ENCODE data around the gene RAB5IF. TPM values are rescaled to one million over a fixed set of nuclear protein-coding genes. Genes with fewer than 3 reads are reported as not detected.
"Not testable (repeated sequence)": the region's sequence is repeated elsewhere in the genome, so short reads cannot be mapped to it uniquely, and the experiment has no call there.

RAB5IF gene
- total RNA-seq, 2 experiments from 2014 or later = 113 to 114 TPM

GRCh38 chr20:36632487-36633284, 27.1 kb downstream of the RAB5IF start:
- H3K36me3 Mint-ChIP-seq = peaks cover 44% of the 10 kb centered on the region
- no peak for DNase-seq

DNA sequence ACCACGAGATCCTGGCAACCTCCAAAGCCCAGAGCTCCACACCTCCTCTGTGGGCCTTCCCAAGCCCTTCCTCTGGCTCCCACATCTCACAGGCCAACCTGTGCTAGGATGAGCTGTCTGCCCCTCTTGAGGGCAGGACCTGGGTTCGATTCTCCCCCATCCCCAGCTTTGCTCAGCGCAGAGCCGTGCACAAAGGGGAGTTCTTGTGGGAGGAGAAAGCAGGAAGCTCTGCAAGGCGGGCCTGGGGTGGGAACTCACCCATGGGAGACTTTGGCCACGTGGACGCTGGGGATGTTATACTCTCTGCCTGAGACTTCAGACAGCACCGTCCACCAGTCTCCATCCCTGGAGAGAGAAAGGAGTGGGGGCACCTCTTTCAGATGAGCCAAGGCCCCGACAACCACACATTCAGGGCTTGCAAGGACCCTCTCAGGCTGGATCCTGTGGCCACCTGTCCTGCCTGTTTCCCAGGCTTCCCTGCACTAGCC, 27.8 kb downstream of the RAB5IF start:
- no peaks in the 10 kb centered on the region for H3K27me3 Mint-ChIP-seq
- H3K36me3 Mint-ChIP-seq = peaks cover 40% of the 10 kb centered on the region
- H3K27ac Mint-ChIP-seq = peak overlapping the region; percentile 28
- peaks cover 29% of the 10 kb centered on the region for H3K4me1 Mint-ChIP-seq (ENCODE audit: low read depth)
- ChIA-PET CTCF (interaction anchor here (0.6 to 1.0 kb wide), 2 partner anchors 27 to 263 kb away, joined by 3 read pairs; partner anchors contain the start of gene RAB5IF), POLR2A (no interaction called here)
- no peak overlapping the region for H3K4me3 Mint-ChIP-seq
- DNase-seq = no peak
- H3K9me3 Mint-ChIP-seq = no peaks in the 10 kb centered on the region
- intact Hi-C loops (cut with micrococcal nuclease) = no loop called here

More at GRCh38 chr20:36632487-36633284, 27.1 kb downstream of the RAB5IF start:
- CTCF ChIA-PET = interaction anchor here (0.6 to 1.0 kb wide), 2 partner anchors 27 to 262 kb away, joined by 3 read pairs; partner anchors contain the start of gene RAB5IF
- intact Hi-C loops (cut with micrococcal nuclease) = no loop called here
- peaks cover 33% of the 10 kb centered on the region for H3K4me1 Mint-ChIP-seq (ENCODE audit: low read depth)
- H3K9me3 Mint-ChIP-seq = no peaks in the 10 kb centered on the region
- H3K27me3 Mint-ChIP-seq = no peaks in the 10 kb centered on the region
- peak overlapping the region; percentile 52 for H3K27ac Mint-ChIP-seq
- H3K4me3 Mint-ChIP-seq = no peak overlapping the region
- POLR2A ChIA-PET = interaction anchor here (1.5 kb wide), 1 partner anchor 14 kb away, joined by 5 read pairs; the partner anchor contains the start of gene SLA2

GRCh38 chr20:36634342-36634741, 28.8 kb downstream of the RAB5IF start:
- ChIA-PET CTCF (no interaction called here), POLR2A (no interaction called here)
- no peak for DNase-seq
- H3K27me3 Mint-ChIP-seq = no peaks in the 10 kb centered on the region
- peaks cover 26% of the 10 kb centered on the region for H3K4me1 Mint-ChIP-seq (ENCODE audit: low read depth)
- H3K4me3 Mint-ChIP-seq = no peak overlapping the region
- peaks cover 42% of the 10 kb centered on the region for H3K36me3 Mint-ChIP-seq
- intact Hi-C loops (cut with micrococcal nuclease) = no loop called here
- no peaks in the 10 kb centered on the region for H3K9me3 Mint-ChIP-seq
- H3K27ac Mint-ChIP-seq = peak overlapping the region; percentile 24

DNA sequence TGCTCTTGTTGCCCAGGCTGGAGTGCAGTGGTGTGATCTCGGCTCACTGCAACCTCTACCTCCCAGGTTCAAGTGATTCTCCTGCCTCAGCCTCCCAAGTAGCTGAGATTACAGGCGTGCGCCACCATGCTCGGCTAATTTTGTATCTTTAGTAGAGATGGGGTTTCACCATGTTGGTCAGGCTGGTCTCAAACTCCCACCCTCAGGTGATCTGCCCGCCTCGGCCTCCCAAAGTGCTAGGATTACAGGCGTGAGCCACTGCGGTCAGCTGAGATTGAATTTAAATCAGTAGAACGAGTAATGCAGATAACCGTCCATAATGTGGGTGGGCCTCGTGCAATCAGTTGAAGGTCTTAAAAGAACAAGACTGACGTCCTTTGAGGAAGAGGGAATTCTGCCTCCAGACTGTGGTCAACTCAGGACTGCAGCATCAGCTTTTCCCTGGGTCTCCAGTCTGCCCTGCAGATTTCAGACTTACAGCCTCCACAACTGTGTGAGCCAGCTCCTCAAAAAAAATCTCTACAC, 33.4 kb downstream of the RAB5IF start:
- intact Hi-C loops (cut with micrococcal nuclease); CTCF ChIA-PET; H3K27me3 Mint-ChIP-seq; H3K4me3 Mint-ChIP-seq; POLR2A ChIA-PET; H3K9me3 Mint-ChIP-seq; H3K27ac Mint-ChIP-seq; DNase-seq: not testable (repeated sequence)
- Mint-ChIP-seq H3K36me3 (peaks cover 34% of the 10 kb centered on the region), H3K4me1 (ENCODE audit: low read depth) (peaks cover 29% of the 10 kb centered on the region)

DNA sequence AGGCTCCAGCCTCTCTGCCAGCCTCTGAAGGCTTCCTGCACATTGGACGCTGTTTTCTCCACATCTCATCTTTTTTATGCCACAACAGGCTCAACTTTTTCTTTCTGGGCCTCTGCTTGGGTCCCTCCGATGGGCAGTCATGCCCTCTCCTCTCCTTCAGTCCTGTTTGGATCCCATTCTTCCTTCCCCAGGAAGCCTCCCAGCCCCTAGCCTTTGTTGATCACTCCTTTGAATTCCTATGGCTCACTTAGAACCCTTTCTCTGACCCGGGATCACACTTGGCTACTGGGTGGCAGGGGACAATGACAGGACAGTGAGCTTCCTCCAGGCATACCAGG, 35.9 kb downstream of the RAB5IF start:
- Mint-ChIP-seq H3K4me1 (ENCODE audit: low read depth) (peaks cover 41% of the 10 kb centered on the region), H3K9me3 (no peaks in the 10 kb centered on the region), H3K4me3 (no peak overlapping the region), H3K27ac (peak overlapping the region; percentile 100), H3K36me3 (peaks cover 38% of the 10 kb centered on the region), H3K27me3 (no peaks in the 10 kb centered on the region)
- intact Hi-C loops (cut with micrococcal nuclease) = loop anchor here (5.0 kb wide), 2 partner anchors 91 to 131 kb away; partner anchors contain the start of gene DSN1
- ChIA-PET POLR2A (interaction anchor here (0.5 kb wide), 1 partner anchor 1491 kb away, joined by 3 read pairs; no protein-coding TSS in a partner anchor), CTCF (interaction anchor here (1.4 kb wide), 1 partner anchor 17 kb away, joined by 3 read pairs; no protein-coding TSS in a partner anchor)
- DNase-seq = no peak

GRCh38 chr20:36642136-36642535, 36.6 kb downstream of the RAB5IF start:
- CTCF ChIA-PET = interaction anchor here (1.4 kb wide), 1 partner anchor 16 kb away, joined by 3 read pairs; no protein-coding TSS in a partner anchor
- intact Hi-C loops (cut with micrococcal nuclease) = loop anchor here (5.0 kb wide), 2 partner anchors 90 to 130 kb away; partner anchors contain the start of gene DSN1
- Mint-ChIP-seq H3K36me3 (peaks cover 35% of the 10 kb centered on the region), H3K27ac (peak overlapping the region; percentile 100), H3K4me3 (no peak overlapping the region), H3K27me3 (no peaks in the 10 kb centered on the region), H3K9me3 (no peaks in the 10 kb centered on the region), H3K4me1 (ENCODE audit: low read depth) (peaks cover 46% of the 10 kb centered on the region)
- DNase-seq = peak; percentile 15
- POLR2A ChIA-PET = interaction anchor here (0.5 to 3.0 kb wide), 3 partner anchors 37 to 1492 kb away, joined by 3 to 12 read pairs (median 3); partner anchors contain the start of genes DSN1 and RAB5IF

DNA sequence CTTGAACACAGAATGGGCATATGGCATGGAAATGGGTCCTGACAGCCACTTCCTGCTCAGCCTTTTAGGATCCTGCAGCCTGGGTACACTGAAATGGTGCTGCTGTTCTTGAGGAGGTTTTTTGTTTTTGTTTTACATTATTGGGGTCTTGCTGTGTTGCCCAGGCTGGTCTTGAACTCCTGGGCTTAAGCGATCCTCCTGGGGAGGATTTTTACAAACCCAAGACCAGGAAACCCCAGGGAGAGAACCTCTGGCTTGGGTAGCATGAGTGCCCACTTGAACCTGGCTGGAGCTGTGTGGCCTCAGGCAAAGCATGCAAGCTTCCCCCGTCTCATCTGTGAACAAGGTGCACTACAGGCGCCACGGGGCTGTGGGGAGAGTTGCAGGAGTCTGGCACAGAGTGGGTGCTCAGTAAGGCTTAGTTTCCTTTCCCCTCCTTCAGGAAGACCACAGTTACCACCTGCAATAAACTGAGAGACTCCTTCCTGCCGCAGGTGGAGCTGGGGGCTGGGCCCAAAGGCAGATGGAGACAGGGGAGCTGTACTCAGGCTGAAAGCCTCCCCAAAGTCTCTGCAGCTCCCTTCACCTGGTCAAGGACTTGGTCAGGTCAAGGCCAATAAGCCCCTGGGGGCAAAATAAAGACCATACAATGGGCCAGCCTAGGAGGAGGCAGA, 38.6 kb downstream of the RAB5IF start:
- intact Hi-C loops (cut with micrococcal nuclease) = loop anchor here (1.0 to 5.0 kb wide), 6 partner anchors 13 to 128 kb away; partner anchors contain the start of genes DSN1, NDRG3 and TGIF2
- peak; percentile 78 for DNase-seq
- H3K9me3 Mint-ChIP-seq = no peaks in the 10 kb centered on the region
- peak overlapping the region; percentile 97 for H3K4me3 Mint-ChIP-seq
- H3K36me3 Mint-ChIP-seq = peaks cover 29% of the 10 kb centered on the region
- peaks cover 47% of the 10 kb centered on the region for H3K4me1 Mint-ChIP-seq (ENCODE audit: low read depth)
- H3K27me3 Mint-ChIP-seq = no peaks in the 10 kb centered on the region
- POLR2A ChIA-PET = interaction anchor here (0.6 to 3.0 kb wide), 10 partner anchors 11 to 191 kb away, joined by 3 to 15 read pairs (median 4); partner anchors contain the start of genes DSN1, RAB5IF and TGIF2
- CTCF ChIA-PET = interaction anchor here (0.6 to 3.6 kb wide), 7 partner anchors 15 to 111 kb away, joined by 3 to 17 read pairs (median 3); partner anchors contain the start of gene RAB5IF
- peak overlapping the region; percentile 100 for H3K27ac Mint-ChIP-seq

GRCh38 chr20:36644706-36645095, 39.1 kb downstream of the RAB5IF start:
- peaks cover 27% of the 10 kb centered on the region for H3K36me3 Mint-ChIP-seq

DNA sequence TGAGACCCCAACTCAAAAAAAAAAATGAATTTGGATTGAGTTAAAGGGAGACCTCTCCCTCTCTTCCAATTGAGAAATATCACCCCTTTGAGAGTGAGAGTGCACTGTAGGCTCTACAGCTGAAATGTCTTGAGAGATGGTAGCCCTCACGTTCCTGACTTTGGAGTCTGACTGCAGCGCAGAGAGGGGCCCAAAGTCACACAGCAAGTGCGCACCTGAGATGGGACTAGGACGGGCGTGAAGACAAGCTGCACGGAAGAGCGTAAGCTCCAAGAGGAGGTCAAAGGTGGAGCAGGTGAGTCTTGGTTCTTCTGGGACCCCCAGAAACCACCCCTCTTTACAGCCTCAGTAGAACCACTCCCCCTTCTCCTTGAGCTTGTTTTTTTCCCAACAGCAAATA, 39.8 kb downstream of the RAB5IF start:
- Mint-ChIP-seq H3K36me3 (peaks cover 25% of the 10 kb centered on the region), H3K4me1 (ENCODE audit: low read depth) (peaks cover 47% of the 10 kb centered on the region), H3K9me3 (no peaks in the 10 kb centered on the region), H3K4me3 (peak overlapping the region; percentile 97), H3K27me3 (no peaks in the 10 kb centered on the region), H3K27ac (peak overlapping the region; percentile 100)
- no peak for DNase-seq
- CTCF ChIA-PET = interaction anchor here (0.8 to 3.6 kb wide), 12 partner anchors 16 to 691 kb away, joined by 3 to 17 read pairs (median 4); partner anchors contain the start of genes DSN1, RAB5IF and SCAND1
- intact Hi-C loops (cut with micrococcal nuclease) = loop anchor here (2.0 kb wide), 3 partner anchors 15 to 101 kb away; partner anchors contain the start of gene NDRG3
- POLR2A ChIA-PET = interaction anchor here (0.6 to 2.5 kb wide), 9 partner anchors 10 to 291 kb away, joined by 3 to 15 read pairs (median 4); partner anchors contain the start of genes DSN1, RAB5IF and TGIF2

More at GRCh38 chr20:36644706-36645095, 39.1 kb downstream of the RAB5IF start:
- intact Hi-C loops (cut with micrococcal nuclease) = loop anchor here (1.0 to 5.0 kb wide), 6 partner anchors 14 to 128 kb away; partner anchors contain the start of genes DSN1, NDRG3 and TGIF2
- H3K27ac Mint-ChIP-seq = peak overlapping the region; percentile 100
- ChIA-PET CTCF (interaction anchor here (0.6 to 3.6 kb wide), 8 partner anchors 15 to 219 kb away, joined by 3 to 17 read pairs (median 3); partner anchors contain the start of gene RAB5IF), POLR2A (interaction anchor here (0.6 to 3.0 kb wide), 9 partner anchors 11 to 191 kb away, joined by 3 to 15 read pairs (median 4); partner anchors contain the start of genes DSN1, RAB5IF and TGIF2)
- peak overlapping the region; percentile 97 for H3K4me3 Mint-ChIP-seq
- H3K9me3 Mint-ChIP-seq = no peaks in the 10 kb centered on the region
- peaks cover 47% of the 10 kb centered on the region for H3K4me1 Mint-ChIP-seq (ENCODE audit: low read depth)
- no peaks in the 10 kb centered on the region for H3K27me3 Mint-ChIP-seq
- peak; percentile 78 for DNase-seq

- no peaks in the 10 kb centered on the region for H3K27me3 Mint-ChIP-seq
- H3K27ac Mint-ChIP-seq = peak within 1 kb of the TSS; percentile 100
- peak within 1 kb of the TSS; percentile 97 for H3K4me3 Mint-ChIP-seq
- ChIA-PET CTCF (interaction anchor here (0.8 to 3.6 kb wide), 12 partner anchors 16 to 692 kb away, joined by 3 to 17 read pairs (median 4); partner anchors contain the start of genes DSN1, RAB5IF and SCAND1), POLR2A (interaction anchor here (0.6 to 2.5 kb wide), 9 partner anchors 10 to 190 kb away, joined by 3 to 15 read pairs (median 5); partner anchors contain the start of genes DSN1, RAB5IF and TGIF2)
- intact Hi-C loops (cut with micrococcal nuclease) = loop anchor here (2.0 kb wide), 3 partner anchors 15 to 101 kb away; partner anchors contain the start of gene NDRG3
- peaks cover 22% of the 10 kb centered on the region for H3K36me3 Mint-ChIP-seq
- no peaks in the 10 kb centered on the region for H3K9me3 Mint-ChIP-seq
- DNase-seq = peak; percentile 81
- H3K4me1 Mint-ChIP-seq (ENCODE audit: low read depth) = peaks cover 47% of the 10 kb centered on the region
Observed at GRCh38 chr20:36645998-36646397, 40.4 kb downstream of the RAB5IF start, which contains the start of gene SLA2. Gene SLA2, minus strand, starts transcription at chr20:36646196. Its CDS starts 4,861 bp downstream, at chr20:36641335.
